D721Med (cell line): ENCODE measurements around the gene SEC61A2.
A peak's percentile ranks its signal among the peaks of the same experiment; 100 is the strongest.

Experiments
- DNase-seq: peaks from one replicate; pipeline ENCODE4 v3.0.0; 2011; ENCODE audit warnings: low spot score; ENCODE audit not compliant: insufficient read length
- FAIRE-seq: peaks from 2 replicates; lab custom pipeline; 2011; peaks lifted over from hg19 to GRCh38; lab: Jason Lieb, UNC
- TF ChIP-seq, protein P1 (sequence below): IDR thresholded peaks from 2 replicates; pipeline ENCODE4 v1.5.1; 2012; ENCODE audit warnings: mild to moderate bottlenecking, control low read depth; ENCODE audit not compliant: insufficient read depth; ENCODE audit errors: missing control alignments

SEC61A2 gene

DNA sequence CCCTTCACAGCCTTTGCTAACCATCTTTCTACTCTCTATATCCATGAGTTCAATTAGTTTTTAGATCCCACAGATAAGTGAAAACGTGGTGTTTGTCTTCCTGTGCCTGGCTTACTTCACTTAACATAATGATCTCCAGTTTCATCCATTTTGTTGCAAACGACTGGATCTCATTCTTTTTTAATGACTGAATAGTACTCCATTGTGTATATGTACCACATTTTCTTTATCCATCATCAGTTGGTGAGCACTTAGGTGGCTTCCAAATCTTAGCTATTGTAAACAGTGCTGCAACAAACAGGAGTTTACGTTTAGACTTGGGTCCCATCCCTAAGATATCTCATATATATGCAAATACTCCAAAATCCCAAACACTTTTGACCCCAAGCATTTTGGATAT, 75.6 kb downstream of the SEC61A2 start:
- TF ChIP-seq, protein P1, sequence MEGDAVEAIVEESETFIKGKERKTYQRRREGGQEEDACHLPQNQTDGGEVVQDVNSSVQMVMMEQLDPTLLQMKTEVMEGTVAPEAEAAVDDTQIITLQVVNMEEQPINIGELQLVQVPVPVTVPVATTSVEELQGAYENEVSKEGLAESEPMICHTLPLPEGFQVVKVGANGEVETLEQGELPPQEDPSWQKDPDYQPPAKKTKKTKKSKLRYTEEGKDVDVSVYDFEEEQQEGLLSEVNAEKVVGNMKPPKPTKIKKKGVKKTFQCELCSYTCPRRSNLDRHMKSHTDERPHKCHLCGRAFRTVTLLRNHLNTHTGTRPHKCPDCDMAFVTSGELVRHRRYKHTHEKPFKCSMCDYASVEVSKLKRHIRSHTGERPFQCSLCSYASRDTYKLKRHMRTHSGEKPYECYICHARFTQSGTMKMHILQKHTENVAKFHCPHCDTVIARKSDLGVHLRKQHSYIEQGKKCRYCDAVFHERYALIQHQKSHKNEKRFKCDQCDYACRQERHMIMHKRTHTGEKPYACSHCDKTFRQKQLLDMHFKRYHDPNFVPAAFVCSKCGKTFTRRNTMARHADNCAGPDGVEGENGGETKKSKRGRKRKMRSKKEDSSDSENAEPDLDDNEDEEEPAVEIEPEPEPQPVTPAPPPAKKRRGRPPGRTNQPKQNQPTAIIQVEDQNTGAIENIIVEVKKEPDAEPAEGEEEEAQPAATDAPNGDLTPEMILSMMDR = no peak
- FAIRE-seq (no peak), DNase-seq (no peak)

DNA sequence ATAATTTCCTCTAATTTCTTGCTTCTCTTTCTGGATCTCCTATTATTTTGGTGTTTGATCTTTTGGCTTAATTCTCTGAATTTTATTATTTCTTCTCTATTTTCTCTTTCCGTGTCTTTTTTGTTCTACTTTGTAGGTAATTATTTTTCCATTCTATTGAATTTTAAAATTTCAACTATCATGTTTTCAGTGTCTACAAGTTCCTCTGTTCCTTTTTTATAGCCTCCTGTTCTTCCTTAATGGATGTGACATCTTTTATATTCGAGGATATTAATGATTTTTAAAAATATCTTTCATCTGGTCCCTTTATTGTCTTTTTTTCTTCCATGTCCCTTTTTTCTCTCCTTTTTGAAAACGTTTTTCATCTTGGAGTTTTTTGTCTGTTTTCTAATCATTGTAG, 77.6 kb downstream of the SEC61A2 start:
- no peak for DNase-seq
- TF ChIP-seq, protein P1 = no peak
- no peak for FAIRE-seq

DNA sequence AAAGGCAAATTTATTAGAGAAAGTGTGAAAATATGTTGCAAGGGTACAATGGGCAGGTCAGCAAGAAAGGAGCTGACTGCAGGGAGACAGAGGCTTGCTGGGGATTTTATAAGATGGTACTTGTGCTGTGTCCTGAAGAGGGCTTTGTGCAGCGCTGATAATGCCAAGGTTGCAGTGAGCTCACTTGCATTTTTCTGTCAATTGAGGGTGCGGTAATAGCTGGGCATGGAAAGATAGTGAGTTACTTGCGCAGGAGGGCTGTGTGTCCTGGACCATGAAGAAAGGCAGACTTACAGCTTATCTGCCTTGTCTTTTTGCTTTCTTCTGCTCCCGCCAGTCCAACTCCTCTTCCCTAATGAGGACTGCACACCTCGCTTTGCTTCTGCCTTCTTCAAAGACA, 79.0 kb downstream of the SEC61A2 start:
- FAIRE-seq (no peak), DNase-seq (no peak)
- TF ChIP-seq, protein P1 = no peak

DNA sequence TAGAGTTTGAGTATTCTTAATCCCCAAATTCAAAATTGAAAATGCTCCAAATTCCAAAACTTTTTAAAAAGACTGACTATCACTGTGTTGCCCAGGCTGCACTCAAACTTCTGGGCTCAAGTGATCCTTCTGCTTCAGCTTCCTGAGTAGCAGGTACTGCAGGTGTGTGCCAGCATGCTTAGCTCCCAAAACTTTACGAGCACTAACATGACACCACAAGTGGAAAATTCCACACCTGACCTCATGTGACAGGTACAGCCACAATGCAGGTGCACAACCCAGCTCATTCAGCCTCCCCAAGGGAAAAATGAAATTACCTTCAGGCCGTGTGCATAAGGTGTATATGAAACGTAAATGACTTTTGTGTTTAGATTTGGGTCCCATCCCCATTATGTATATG, 83.0 kb downstream of the SEC61A2 start:
- TF ChIP-seq, protein P1 = no peak
- DNase-seq (no peak), FAIRE-seq (no peak)

DNA sequence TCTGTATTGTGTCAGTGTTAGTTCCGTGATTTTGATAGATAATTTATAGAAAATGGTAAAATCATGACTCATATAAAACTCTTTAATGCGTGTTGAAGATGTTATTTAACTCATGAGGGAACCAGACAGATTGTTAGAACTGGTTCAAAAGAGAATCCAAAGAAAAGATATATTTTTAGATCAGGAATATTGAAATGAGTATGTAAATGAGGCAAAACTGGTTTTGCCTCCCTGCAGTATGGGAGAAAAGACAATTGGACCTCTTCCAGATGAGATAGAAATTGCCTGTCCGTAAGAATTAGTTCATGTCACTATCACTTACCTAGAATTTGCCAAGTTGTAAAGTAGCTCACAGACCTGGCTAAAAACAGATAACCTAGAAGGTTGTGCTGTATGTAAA, 84.1 kb downstream of the SEC61A2 start:
- TF ChIP-seq, protein P1 = no peak
- no peak for DNase-seq
- FAIRE-seq = no peak

DNA sequence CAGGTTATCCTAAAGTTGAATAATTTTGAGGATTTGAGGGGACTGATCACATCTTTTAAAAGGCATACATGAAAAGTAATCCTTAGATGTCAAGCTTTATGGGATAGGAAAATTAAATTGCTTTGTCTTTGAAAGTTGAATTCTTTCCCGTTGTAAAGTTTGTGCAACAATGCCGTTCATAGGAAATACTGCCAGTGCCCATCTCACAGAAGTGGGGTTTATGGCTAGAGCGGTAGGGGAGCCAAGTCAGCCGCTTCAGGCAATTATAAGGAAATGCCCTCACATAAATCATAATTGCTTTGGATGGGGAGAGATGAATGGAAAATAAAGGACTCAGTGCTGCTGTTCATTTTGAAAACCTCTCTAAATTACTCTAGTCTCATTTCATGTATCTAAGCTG, 84.6 kb downstream of the SEC61A2 start:
- TF ChIP-seq, protein P1 = no peak
- no peak for FAIRE-seq

DNA sequence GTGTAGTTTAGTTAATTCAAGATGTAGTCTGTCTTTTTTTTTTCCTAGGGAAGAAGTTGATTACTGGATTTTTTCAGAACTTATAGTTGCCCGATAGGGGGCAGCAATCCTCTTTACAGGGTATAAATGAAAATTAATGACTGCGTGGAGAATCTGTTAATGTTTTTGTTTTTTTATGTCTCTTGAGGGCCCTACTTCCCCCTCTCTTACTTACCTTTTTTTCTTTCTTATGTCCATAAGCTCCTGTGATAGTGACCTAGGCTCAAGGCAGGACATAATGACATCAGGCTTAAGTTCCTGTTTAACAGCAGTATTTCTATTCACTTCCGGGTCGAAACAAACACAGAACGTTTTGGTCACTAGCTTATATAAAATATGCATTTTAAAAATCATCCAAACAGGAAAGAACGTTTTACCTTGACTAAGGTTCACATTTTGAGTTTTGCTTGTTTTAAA, 85.3 kb downstream of the SEC61A2 start:
- DNase-seq = no peak
- TF ChIP-seq, protein P1 = peak; percentile 64

More for the DNA sequence above, 84.6 kb downstream of the SEC61A2 start:
- no peak for DNase-seq

More for the DNA sequence above, 85.3 kb downstream of the SEC61A2 start:
- FAIRE-seq = peak; percentile 77
